Ovary (tissue), 3 donors: Measurements from ENCODE around the gene C1S.

Experiments used
- CTCF ChIP-seq, 3 donors: fragments of 450-650 bp in 2 of 3; fragments of 200-600 bp in 1 of 3; IDR thresholded peaks; one replicate each; pipeline versions ENCODE4 v1.5.1 to v1.8.0; 2016 to 2022; ENCODE audit warnings: antibody characterized with exemption in 3 of 3, mild to moderate bottlenecking in 1 of 3
- EP300 ChIP-seq: sonication (generic); formaldehyde crosslinking; IDR thresholded peaks from one replicate; pipeline ENCODE4 v1.6.1; 2017; ENCODE audit warnings: antibody characterized with exemption
- POLR2A ChIP-seq: fragments of 450-650 bp; IDR thresholded peaks from one replicate; pipeline ENCODE4 v1.6.1; 2017; ENCODE audit warnings: antibody characterized with exemption, mild to moderate bottlenecking, moderate library complexity
- donor health status: DM: no; HTN: no; CAD: no.

GRCh38 chr12:7108796-7109571 lies 48.5 kb downstream of the C1S start, which contains the start of gene C1RL:
- TF ChIP-seq CTCF (IDR thresholded peaks at IDR 0.05): peak; percentile 96 to 99 (median 98)
- TF ChIP-seq POLR2A: peak; percentile 83
- TF ChIP-seq EP300: peak; percentile 99
